SK-N-MC (cell line): ENCODE data around the gene DPYSL4.

Source experiments
- EZH2 ChIP-seq: fragments of 200-600 bp; sonication (generic); IDR thresholded peaks from one replicate; pipeline ENCODE4 v1.6.1; 2017; ENCODE audit warnings: antibody characterized with exemption
- POLR2AphosphoS5 ChIP-seq: IDR thresholded peaks from 2 replicates; pipeline ENCODE4 v1.6.1; 2012; ENCODE audit warnings: mild to moderate bottlenecking, low read depth, low read length, borderline replicate concordance

DNA sequence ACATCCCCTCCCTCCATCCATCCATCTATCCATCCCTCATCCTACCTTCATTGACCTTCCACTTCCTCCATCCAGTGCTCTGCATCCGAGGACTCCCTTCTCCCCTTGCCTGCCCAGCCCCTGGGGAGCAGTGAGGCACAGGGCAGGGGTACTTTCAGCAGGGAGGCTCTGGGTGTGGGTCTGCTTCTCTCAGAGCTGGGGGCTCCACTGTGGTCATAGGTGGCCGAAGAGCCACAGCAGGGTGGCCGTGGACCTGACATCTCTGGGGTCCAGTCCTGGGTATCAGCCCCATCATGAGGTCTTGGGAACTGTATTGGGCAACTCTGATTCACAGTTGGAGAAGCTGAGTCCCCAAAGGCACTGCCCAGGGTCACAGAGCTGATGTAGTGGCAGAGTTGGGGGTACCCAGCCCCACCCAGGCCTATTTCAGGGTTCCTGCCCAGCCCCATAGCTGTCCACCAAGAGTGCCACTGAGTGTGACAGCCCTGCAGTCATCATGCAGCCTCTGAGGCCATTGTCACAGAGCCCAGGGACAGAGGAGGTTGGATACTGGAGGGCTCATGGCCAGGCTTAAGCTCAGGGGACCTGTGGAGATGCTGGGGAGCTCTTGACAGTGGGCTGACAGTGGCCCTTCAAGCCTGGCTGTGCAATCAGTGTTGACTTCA, 35.3 kb upstream of the DPYSL4 start:
- TF ChIP-seq EZH2 (no peak), POLR2AphosphoS5 (no peak)
